ENCODE data around the gene TBL2. TPM values are rescaled to one million over a fixed set of nuclear protein-coding genes. Genes with fewer than 3 reads are reported as not detected.

The TBL2 gene
- total and polyA plus RNA-seq, 2 experiments from 2014 or later, result 6.9 to 27.8 TPM

- H3F3A ChIP-seq (replicated peaks; ENCODE audit: low read depth), result peaks cover under 1% of the 10 kb centered on the region
- no peaks in the 10 kb centered on the region for H3K36me3 ChIP-seq (ENCODE audit: insufficient read depth)
- H3K79me2 ChIP-seq (replicated peaks; ENCODE audit: insufficient read depth), result peaks cover 3% of the 10 kb centered on the region
- H3K27me3 ChIP-seq (ENCODE audit: insufficient read depth), result peaks cover 74% of the 10 kb centered on the region
- no peak overlapping the region for H3K4me2 ChIP-seq
- no peaks in the 10 kb centered on the region; the same call in 2 of the 3 replicates for H3K9me3 Mint-ChIP-seq
- H3K9me2 ChIP-seq (ENCODE audit: insufficient read depth), result no peaks in the 10 kb centered on the region
- peaks cover 2% of the 10 kb centered on the region; the same call in 1 of the 2 replicates for H4K20me1 ChIP-seq (replicated peaks; ENCODE audit: insufficient read depth)
- no peak overlapping the region for H3K27ac Mint-ChIP-seq
- H2AFZ ChIP-seq, result no peak overlapping the region
- peaks cover 3% of the 10 kb centered on the region; the same call in 1 of the 2 replicates for H3K4me1 ChIP-seq (ENCODE audit: insufficient read depth)
- H3K27ac ChIP-seq (ENCODE audit: low read depth), result no peak overlapping the region
- H3K27me3 Mint-ChIP-seq (ENCODE audit: insufficient read depth, low read depth, poor library complexity), result peaks cover 31% of the 10 kb centered on the region
- no peak for DNase-seq (ENCODE audit: low spot score)
- H3K4me3 ChIP-seq, result no peak overlapping the region
- H3K4me1 Mint-ChIP-seq, result peaks cover 6% of the 10 kb centered on the region; the same call in 2 of the 3 replicates
- H3K36me3 Mint-ChIP-seq (ENCODE audit: low read depth), result 0 out of 3 replicates have a peak, but pooled peaks cover 2% of the 10 kb centered on the region
- ATAC-seq, result no peak
- H3K4me3 Mint-ChIP-seq, result no peak overlapping the region
- TF ChIP-seq ZNF462 (CRISPR knock-in tag; IDR thresholded peaks at IDR 0.05), result no peak
- no peak for TF ChIP-seq JUNB (IDR thresholded peaks at IDR 0.05; ENCODE audit: unreplicated experiment)
- no peak for TF ChIP-seq ZNF331 (CRISPR knock-in tag; IDR thresholded peaks at IDR 0.05; ENCODE audit: low read depth)
- no peak for TF ChIP-seq POLR2AphosphoS5 (IDR thresholded peaks at IDR 0.05; ENCODE audit: low read depth)
- no peak for TF ChIP-seq ETS1 (IDR thresholded peaks at IDR 0.05)
- no peak for TF ChIP-seq EZH2phosphoT487 (IDR thresholded peaks at IDR 0.05; ENCODE audit: unreplicated experiment)
- TF ChIP-seq CREB1 (CRISPR knock-in tag; IDR thresholded peaks at IDR 0.05; ENCODE audit: low read depth), result no peak
- no peak for TF ChIP-seq REST (IDR thresholded peaks at IDR 0.05; ENCODE audit: unreplicated experiment)
- no peak for TF ChIP-seq ZNF114 (CRISPR knock-in tag; IDR thresholded peaks at IDR 0.05)
- no peak for TF ChIP-seq STAT1 (IDR thresholded peaks at IDR 0.05; ENCODE audit: unreplicated experiment)
- TF ChIP-seq NANOG (IDR thresholded peaks at IDR 0.05; ENCODE audit: borderline replicate concordance), result no peak
- no peak for TF ChIP-seq EZH2 (IDR thresholded peaks at IDR 0.05; ENCODE audit: low read depth, unreplicated experiment)
- no peak for TF ChIP-seq CTCF (conservative IDR thresholded peaks at IDR 0.05; ENCODE audit: low read depth in 2 of 2)
Observed at GRCh38 chr7:73582664-73583202, 4.4 kb upstream of the TBL2 start.
